Spleen (tissue), 11 donors: ENCODE results near the gene RAP2A. TPM values are rescaled to one million over a fixed set of nuclear protein-coding genes. Genes with fewer than 3 reads are reported as not detected.

Source experiments
- DNase-seq: peaks from one replicate; pipeline ENCODE4 v3.0.0-alpha.2; 2020
- H3K27ac ChIP-seq, 8 donors: fragments of 200-600 bp; sonication (generic) in 7 of 8; 1 replicate in 4 of 8; 2 replicates in 4 of 8; pipeline versions ENCODE4 v1.5.0 to v1.8.0; 2016 to 2021; ENCODE audit warnings: inconsistent platforms in 4 of 8, mild to moderate bottlenecking in 4 of 8, moderate library complexity in 1 of 8
- H3K27me3 ChIP-seq, 7 donors: fragments of 200-600 bp; sonication (generic) in 6 of 7; replicated peaks in 1 of 7; 1 replicate in 4 of 7; 2 replicates in 3 of 7; pipeline versions ENCODE4 v1.5.0 to v1.8.0; 2016 to 2021; ENCODE audit warnings: inconsistent platforms in 3 of 7, mild to moderate bottlenecking in 1 of 7
- H3K36me3 ChIP-seq, 6 donors: fragments of 200-600 bp; sonication (generic) in 5 of 6; 1 replicate in 4 of 6; 2 replicates in 2 of 6; pipeline versions ENCODE4 v1.5.0 to v1.8.0; 2016 to 2021; ENCODE audit warnings: inconsistent platforms in 2 of 6
- H3K4me1 ChIP-seq, 6 donors: fragments of 200-600 bp; sonication (generic) in 5 of 6; 1 replicate in 3 of 6; 2 replicates in 3 of 6; pipeline versions ENCODE4 v1.5.0 to v1.8.0; 2016 to 2021; ENCODE audit warnings: inconsistent platforms in 3 of 6
- H3K4me3 ChIP-seq, 8 donors: fragments of 200-600 bp; sonication (generic) in 7 of 8; 1 replicate in 4 of 8; 2 replicates in 4 of 8; pipeline versions ENCODE4 v1.5.0 to v1.8.0; 2016 to 2021; ENCODE audit warnings: inconsistent platforms in 4 of 8, mild to moderate bottlenecking in 4 of 8, moderate library complexity in 2 of 8
- H3K9me3 ChIP-seq, 8 donors: fragments of 200-600 bp; sonication (generic) in 7 of 8; 1 replicate in 4 of 8; 2 replicates in 4 of 8; pipeline versions ENCODE4 v1.5.0 to v1.8.0; 2016 to 2021; ENCODE audit warnings: inconsistent platforms in 4 of 8
- POLR2A ChIP-seq, 3 donors: fragments of 450-650 bp; IDR thresholded peaks; one replicate each; pipeline ENCODE4 v1.5.1; 2017; ENCODE audit warnings: antibody characterized with exemption in 3 of 3, mild to moderate bottlenecking in 1 of 3
- POLR2AphosphoS5 ChIP-seq, 3 donors: sonication (generic); formaldehyde crosslinking; IDR thresholded peaks; one replicate each; pipeline ENCODE4 v1.5.1; 2017; ENCODE audit warnings: antibody characterized with exemption in 3 of 3
- WGBS, 5 donors: extraction: QIAGEN DNeasy Blood & Tissue Kit in 3 of 5; methylation state at CpG; one replicate each; pipeline versions ENCODE4 v1.1.5 to v1.1.7; 2013 to 2018; 5-methylcytosine and 5-hydroxymethylcytosine counted together
- intact Hi-C: fragments of 100-400 bp; cut with DNase I; formaldehyde crosslinking; loops from one replicate; pipeline ENCODE4 v1.15.0; 2023; ENCODE audit warnings: low total_unique reads
- polyA plus RNA-seq, 3 donors: library from polyadenylated mRNA; stranded (reverse); fragments of 200-250 nt; gene quantifications; one replicate each; pipeline ENCODE4 v1.2.1, GENCODE V29; 2013
- total RNA-seq, 7 donors: library from RNA; depleted of rRNA in 3 of 7; stranded (reverse); fragments of >200 nt in 3 of 7; fragmentation: NEBNext Ultra II Directional in 4 of 7; extraction: Animal tissue kit (Norgen Biotek cat#: 25700) in 4 of 7; gene quantifications; one replicate each; pipeline versions ENCODE4 v1.1.0 to v1.2.1, GENCODE V29; 2016 to 2021
- TF ChIP-seq, protein P1 (sequence below), 11 experiments: fragments of 200-600 bp in 7 of 11; fragments of 450-650 bp in 4 of 11; sonication (generic) in 4 of 11; IDR thresholded peaks in 8 of 11; conservative IDR thresholded peaks in 3 of 11; 1 replicate in 7 of 11; 2 replicates in 4 of 11; pipeline versions ENCODE4 v1.4.0 to v1.8.0; 2016 to 2021; ENCODE audit warnings: antibody characterized with exemption in 11 of 11, inconsistent platforms in 4 of 11, mild to moderate bottlenecking in 1 of 11
- donor health status: healthy with polysubstance abuse.
- donor health status: DM: no; HTN: no; CAD: no; lungs with moderate emphysema.
- donor health status: DM: no; HTN: no; CAD: no.
- donor health status: Bipolar disorder and iron deficiency.
- donor health status: healthy.
- donor health status: DM: no; HTN: no; CAD: no.
- donor health status: DM: yes; HTN: yes; CAD: no.

Gene RAP2A
- total and polyA plus RNA-seq, 10 donors, result 5.2 to 39.0 (median 29.8) TPM

DNA sequence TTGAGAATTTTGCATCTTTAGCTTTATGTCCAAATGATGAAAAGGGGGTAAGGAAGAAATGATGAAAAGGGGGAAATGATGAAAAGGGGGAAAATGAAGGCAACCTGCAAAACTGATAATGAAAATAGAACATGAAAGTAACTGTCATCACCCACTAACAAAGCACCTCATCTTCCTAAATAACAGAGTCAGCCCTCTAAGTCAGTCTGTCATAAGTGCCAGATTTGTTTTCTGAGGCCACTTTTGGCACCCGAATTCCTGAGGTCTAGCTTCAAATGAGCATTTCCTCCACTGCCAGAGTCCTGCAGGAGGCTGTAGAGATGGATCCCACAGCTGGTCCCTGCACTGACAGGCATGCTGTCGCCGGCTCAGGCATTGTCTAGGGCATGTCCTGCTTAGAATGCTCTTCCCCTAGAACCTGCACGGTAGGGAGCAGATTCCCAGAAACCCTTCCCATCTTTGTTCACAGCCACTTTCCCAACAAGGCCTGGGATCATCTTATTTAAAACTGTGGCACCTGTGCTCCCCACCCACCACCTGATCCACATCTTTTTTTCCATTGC, 25.3 kb downstream of the RAP2A start:
- TF ChIP-seq POLR2A (IDR thresholded peaks at IDR 0.05) (no peak), POLR2AphosphoS5 (IDR thresholded peaks at IDR 0.05) (no peak)
- TF ChIP-seq, protein P1, sequence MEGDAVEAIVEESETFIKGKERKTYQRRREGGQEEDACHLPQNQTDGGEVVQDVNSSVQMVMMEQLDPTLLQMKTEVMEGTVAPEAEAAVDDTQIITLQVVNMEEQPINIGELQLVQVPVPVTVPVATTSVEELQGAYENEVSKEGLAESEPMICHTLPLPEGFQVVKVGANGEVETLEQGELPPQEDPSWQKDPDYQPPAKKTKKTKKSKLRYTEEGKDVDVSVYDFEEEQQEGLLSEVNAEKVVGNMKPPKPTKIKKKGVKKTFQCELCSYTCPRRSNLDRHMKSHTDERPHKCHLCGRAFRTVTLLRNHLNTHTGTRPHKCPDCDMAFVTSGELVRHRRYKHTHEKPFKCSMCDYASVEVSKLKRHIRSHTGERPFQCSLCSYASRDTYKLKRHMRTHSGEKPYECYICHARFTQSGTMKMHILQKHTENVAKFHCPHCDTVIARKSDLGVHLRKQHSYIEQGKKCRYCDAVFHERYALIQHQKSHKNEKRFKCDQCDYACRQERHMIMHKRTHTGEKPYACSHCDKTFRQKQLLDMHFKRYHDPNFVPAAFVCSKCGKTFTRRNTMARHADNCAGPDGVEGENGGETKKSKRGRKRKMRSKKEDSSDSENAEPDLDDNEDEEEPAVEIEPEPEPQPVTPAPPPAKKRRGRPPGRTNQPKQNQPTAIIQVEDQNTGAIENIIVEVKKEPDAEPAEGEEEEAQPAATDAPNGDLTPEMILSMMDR (IDR thresholded peaks at IDR 0.05 in 8 of 11, conservative IDR thresholded peaks at IDR 0.05 in 3 of 11), result no peak
- Histone ChIP-seq H3K4me3 (no peak overlapping the region), H3K4me1 (peaks cover 6 to 37% (median 20%) of the 10 kb centered on the region in 6 donors), H3K27me3 (no peaks in the 10 kb centered on the region), H3K27ac (peak overlapping the region in 2 of 8 donors; percentile 41 to 53), H3K36me3 (peaks cover 0 to 9% (median 2%) of the 10 kb centered on the region in 6 donors), H3K9me3 (peaks cover 0 to 15% (median 13%) of the 10 kb centered on the region in 8 donors)
- DNase-seq, result no peak
- WGBS, 5 donors, result 72 to 86% (median 83%) methylated on average over 4 of the region's 4 CpGs
- intact Hi-C loops, result no loop called here

DNA sequence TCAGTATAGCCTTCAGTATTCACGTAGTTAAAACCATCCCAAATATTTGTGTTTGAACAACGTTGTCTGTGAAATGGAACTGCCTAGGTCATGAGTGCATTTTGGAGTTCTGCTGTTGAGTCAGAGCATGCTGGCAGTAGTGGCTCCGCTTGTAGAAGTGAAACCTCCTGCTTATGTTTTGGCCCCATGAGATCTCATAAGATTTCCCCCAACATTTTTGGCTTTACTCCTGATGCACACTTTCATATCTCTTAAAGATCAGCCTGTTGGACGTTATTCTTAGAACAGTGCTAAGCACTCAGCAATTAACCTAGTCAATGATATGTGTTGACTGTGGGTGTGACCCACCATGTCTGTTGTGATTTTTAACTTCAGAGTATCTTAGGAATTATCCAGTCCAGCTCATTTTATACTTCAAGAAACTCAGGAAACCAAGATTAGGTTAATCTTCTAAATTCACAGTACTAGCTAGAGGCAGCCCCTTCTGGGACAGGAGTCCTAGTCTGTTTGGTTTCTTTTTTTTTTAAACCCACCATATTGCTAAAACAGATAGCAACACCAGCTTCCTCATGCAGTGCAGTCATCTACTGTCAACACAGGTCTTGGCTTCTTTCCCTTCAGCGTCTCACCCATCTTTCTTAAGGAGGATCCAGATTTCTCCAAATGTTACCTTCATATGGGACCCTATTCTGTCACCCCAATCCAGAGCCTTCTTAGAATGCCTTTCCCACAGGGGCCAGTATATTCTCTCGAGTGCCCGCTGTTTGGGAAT, 26.2 kb downstream of the RAP2A start:
- H3K4me1 ChIP-seq, result peaks cover 6 to 37% (median 20%) of the 10 kb centered on the region in 6 donors
- 68 to 75% (median 69%) methylated on average over 7 of the region's 7 CpGs for WGBS, 5 donors
- intact Hi-C loops, result no loop called here
- peak overlapping the region in 5 of 8 donors; percentile 17 to 53 (median 39) for H3K27ac ChIP-seq
- peaks cover 0 to 6% (median 4%) of the 10 kb centered on the region in 8 donors for H3K9me3 ChIP-seq
- H3K27me3 ChIP-seq, result no peaks in the 10 kb centered on the region
- no peak for DNase-seq
- TF ChIP-seq, protein P1 (IDR thresholded peaks at IDR 0.05 in 8 of 11, conservative IDR thresholded peaks at IDR 0.05 in 3 of 11), result no peak
- TF ChIP-seq POLR2AphosphoS5 (IDR thresholded peaks at IDR 0.05) (no peak), POLR2A (IDR thresholded peaks at IDR 0.05) (no peak)
- H3K4me3 ChIP-seq, result no peak overlapping the region
- peaks cover 0 to 18% (median 4%) of the 10 kb centered on the region in 6 donors for H3K36me3 ChIP-seq

DNA sequence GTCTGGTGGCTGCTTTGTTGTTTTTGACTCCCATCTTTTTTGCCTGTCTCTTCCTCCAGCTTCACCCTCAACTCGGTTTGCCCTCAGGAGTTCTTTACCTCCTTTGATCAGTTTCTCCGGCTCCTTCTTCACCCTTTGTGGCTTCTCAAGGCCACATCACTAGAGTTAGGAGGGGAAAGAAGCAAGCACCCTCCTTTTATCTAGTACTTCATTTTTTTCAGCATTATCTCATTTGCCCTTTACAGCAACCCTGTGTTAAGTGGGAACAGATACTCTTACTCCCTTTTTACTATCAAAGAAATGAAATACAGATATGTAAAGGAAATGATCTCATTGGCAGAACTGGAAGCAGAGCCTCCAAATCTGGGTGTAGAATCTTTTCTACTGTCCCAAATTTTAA, 26.9 kb downstream of the RAP2A start:
- Histone ChIP-seq H3K4me1 (peaks cover 6 to 36% (median 20%) of the 10 kb centered on the region in 6 donors), H3K36me3 (peaks cover 0 to 24% (median 4%) of the 10 kb centered on the region in 6 donors), H3K27ac (peak overlapping the region in 4 of 8 donors; percentile 17 to 53 (median 40)), H3K4me3 (no peak overlapping the region), H3K27me3 (no peaks in the 10 kb centered on the region), H3K9me3 (no peaks in the 10 kb centered on the region)
- intact Hi-C loops, result no loop called here
- 36 to 77% (median 67%) methylated on average over 2 of the region's 2 CpGs for WGBS, 5 donors
- DNase-seq, result no peak
- TF ChIP-seq, protein P1 (IDR thresholded peaks at IDR 0.05 in 8 of 11, conservative IDR thresholded peaks at IDR 0.05 in 3 of 11), result no peak
- TF ChIP-seq POLR2A (IDR thresholded peaks at IDR 0.05), result no peak

DNA sequence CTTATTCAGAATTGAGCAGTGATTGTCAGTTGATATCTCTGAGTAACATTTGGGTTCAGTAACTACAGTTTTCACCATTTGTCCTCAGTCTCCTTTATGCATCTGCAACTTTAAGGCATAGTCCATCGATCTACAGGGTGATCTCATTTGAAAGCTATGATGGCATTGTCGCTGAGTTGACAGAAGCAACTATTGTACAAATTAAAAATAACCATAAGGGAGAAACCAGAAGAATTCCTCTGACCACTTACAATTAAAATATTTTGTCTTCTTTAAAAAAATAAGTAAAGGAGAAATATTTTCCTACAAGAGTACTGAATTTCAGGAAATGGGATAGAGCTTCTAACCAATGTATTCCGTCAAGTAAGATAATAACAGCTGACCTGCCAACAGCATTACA, 30.6 kb downstream of the RAP2A start:
- Histone ChIP-seq H3K9me3 (no peaks in the 10 kb centered on the region), H3K27me3 (no peaks in the 10 kb centered on the region), H3K4me3 (no peak overlapping the region), H3K27ac (no peak overlapping the region), H3K36me3 (peaks cover 0 to 24% (median 4%) of the 10 kb centered on the region in 6 donors), H3K4me1 (peaks cover 3 to 31% (median 21%) of the 10 kb centered on the region in 6 donors)
- intact Hi-C loops, result no loop called here
- TF ChIP-seq, protein P1 (IDR thresholded peaks at IDR 0.05 in 8 of 11, conservative IDR thresholded peaks at IDR 0.05 in 3 of 11), result no peak
- TF ChIP-seq POLR2A (IDR thresholded peaks at IDR 0.05) (no peak), POLR2AphosphoS5 (IDR thresholded peaks at IDR 0.05) (no peak)
- no peak for DNase-seq
- 69 to 89% (median 81%) methylated on average over 3 of the region's 3 CpGs for WGBS, 5 donors
